ENCODE measurements around the gene TDG. TPM values are rescaled to one million over a fixed set of nuclear protein-coding genes. Genes with fewer than 3 reads are reported as not detected.
"Not testable (repeated sequence)": the region's sequence is repeated elsewhere in the genome, so short reads cannot be mapped to it uniquely, and the experiment has no call there.

TDG gene
- total and polyA plus RNA-seq, 2 experiments from 2014 or later, result 27.9 to 47.9 TPM

- Histone ChIP-seq H2AFZ (no peak overlapping the region), H3K79me2 (no peaks in the 10 kb centered on the region), H3K27me3 (no peaks in the 10 kb centered on the region), H3K36me3 (replicated peaks; ENCODE audit: insufficient read depth, low read depth) (no peaks in the 10 kb centered on the region), H3K9me2 (replicated peaks; ENCODE audit: insufficient read depth) (no peaks in the 10 kb centered on the region), H3K4me1 (ENCODE audit: insufficient read depth) (no peaks in the 10 kb centered on the region), H3K9me3 (ENCODE audit: low read depth) (no peaks in the 10 kb centered on the region), H3K4me2 (no peak overlapping the region), H4K20me1 (ENCODE audit: insufficient read depth, poor library complexity, severe bottlenecking) (no peaks in the 10 kb centered on the region), H3K4me3 (no peak overlapping the region), H3K27ac (no peak overlapping the region)
- DNase-seq (ENCODE audit: low spot score), result no peak
- no peak for TF ChIP-seq EZH2phosphoT487 (IDR thresholded peaks at IDR 0.05; ENCODE audit: low read depth, severe bottlenecking, unreplicated experiment)
- 70% methylated on average over 2 of the region's 2 CpGs for WGBS (ENCODE audit: low lambda C conversion rate, missing lambda C conversion rate)
Observed at GRCh38 chr12:104023710-104024109, 58.0 kb downstream of the TDG start.

- no peak overlapping the region for H3K27ac ChIP-seq
- H3K79me2 ChIP-seq, result no peaks in the 10 kb centered on the region
- H4K20me1 ChIP-seq (ENCODE audit: insufficient read depth, poor library complexity, severe bottlenecking), result no peaks in the 10 kb centered on the region
- no peak overlapping the region for H3K4me2 ChIP-seq
- no peaks in the 10 kb centered on the region for H3K4me1 ChIP-seq (ENCODE audit: insufficient read depth)
- no peak overlapping the region for H3K4me3 ChIP-seq
- DNase-seq (ENCODE audit: low spot score), result no peak
- H3K9me2 ChIP-seq (replicated peaks; ENCODE audit: insufficient read depth), result no peaks in the 10 kb centered on the region
- 95% methylated on average over 6 of the region's 6 CpGs for WGBS (ENCODE audit: low lambda C conversion rate, missing lambda C conversion rate)
- no peaks in the 10 kb centered on the region for H3K9me3 ChIP-seq (ENCODE audit: low read depth)
- H2AFZ ChIP-seq, result no peak overlapping the region
- no peaks in the 10 kb centered on the region for H3K27me3 ChIP-seq
- TF ChIP-seq EZH2phosphoT487 (IDR thresholded peaks at IDR 0.05; ENCODE audit: low read depth, severe bottlenecking, unreplicated experiment), result no peak
- TF ChIP-seq, protein P1, sequence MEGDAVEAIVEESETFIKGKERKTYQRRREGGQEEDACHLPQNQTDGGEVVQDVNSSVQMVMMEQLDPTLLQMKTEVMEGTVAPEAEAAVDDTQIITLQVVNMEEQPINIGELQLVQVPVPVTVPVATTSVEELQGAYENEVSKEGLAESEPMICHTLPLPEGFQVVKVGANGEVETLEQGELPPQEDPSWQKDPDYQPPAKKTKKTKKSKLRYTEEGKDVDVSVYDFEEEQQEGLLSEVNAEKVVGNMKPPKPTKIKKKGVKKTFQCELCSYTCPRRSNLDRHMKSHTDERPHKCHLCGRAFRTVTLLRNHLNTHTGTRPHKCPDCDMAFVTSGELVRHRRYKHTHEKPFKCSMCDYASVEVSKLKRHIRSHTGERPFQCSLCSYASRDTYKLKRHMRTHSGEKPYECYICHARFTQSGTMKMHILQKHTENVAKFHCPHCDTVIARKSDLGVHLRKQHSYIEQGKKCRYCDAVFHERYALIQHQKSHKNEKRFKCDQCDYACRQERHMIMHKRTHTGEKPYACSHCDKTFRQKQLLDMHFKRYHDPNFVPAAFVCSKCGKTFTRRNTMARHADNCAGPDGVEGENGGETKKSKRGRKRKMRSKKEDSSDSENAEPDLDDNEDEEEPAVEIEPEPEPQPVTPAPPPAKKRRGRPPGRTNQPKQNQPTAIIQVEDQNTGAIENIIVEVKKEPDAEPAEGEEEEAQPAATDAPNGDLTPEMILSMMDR (IDR thresholded peaks at IDR 0.05; ENCODE audit: poor library complexity), result no peak
- no peak for TF ChIP-seq EZH2 (IDR thresholded peaks at IDR 0.05; ENCODE audit: borderline replicate concordance)
- H3K36me3 ChIP-seq (replicated peaks; ENCODE audit: insufficient read depth, low read depth), result no peaks in the 10 kb centered on the region
Observed at GRCh38 chr12:104024348-104024747, 58.7 kb downstream of the TDG start.

DNA sequence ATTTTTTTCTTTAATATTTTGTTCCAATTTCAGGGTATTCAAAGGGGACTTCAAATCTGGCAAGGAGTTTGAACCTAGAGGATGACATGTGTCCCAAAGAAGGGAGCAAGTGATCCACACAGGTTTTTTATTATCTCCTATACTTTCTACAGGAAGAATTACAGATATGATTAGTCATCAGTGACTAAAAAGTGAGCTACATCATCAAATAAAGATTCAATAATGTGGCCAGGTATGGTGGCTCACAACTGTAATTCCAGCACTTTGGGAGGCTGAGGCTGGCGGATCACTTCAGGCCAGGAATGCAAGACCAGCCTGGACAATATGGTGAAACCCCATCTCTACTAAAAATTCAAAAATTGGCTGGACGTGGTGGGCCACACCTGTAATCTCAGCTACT lies 60.1 kb downstream of the TDG start:
- H3K9me2 ChIP-seq (replicated peaks; ENCODE audit: insufficient read depth), result no peaks in the 10 kb centered on the region
- H3K79me2 ChIP-seq, result no peaks in the 10 kb centered on the region
- no peaks in the 10 kb centered on the region for H4K20me1 ChIP-seq (ENCODE audit: insufficient read depth, poor library complexity, severe bottlenecking)
- H3K4me1 ChIP-seq (ENCODE audit: insufficient read depth), result no peaks in the 10 kb centered on the region
- no peak overlapping the region for H2AFZ ChIP-seq
- no peaks in the 10 kb centered on the region for H3K36me3 ChIP-seq (replicated peaks; ENCODE audit: insufficient read depth, low read depth)
- no peak overlapping the region for H3K4me3 ChIP-seq
- WGBS (ENCODE audit: low lambda C conversion rate, missing lambda C conversion rate), result 90% methylated on average over 2 of the region's 2 CpGs
- DNase-seq (ENCODE audit: low spot score), result no peak
- no peak for TF ChIP-seq EZH2phosphoT487 (IDR thresholded peaks at IDR 0.05; ENCODE audit: low read depth, severe bottlenecking, unreplicated experiment)
- no peak for TF ChIP-seq EZH2 (IDR thresholded peaks at IDR 0.05; ENCODE audit: borderline replicate concordance)
- TF ChIP-seq, protein P1 (IDR thresholded peaks at IDR 0.05; ENCODE audit: poor library complexity), result no peak
- H3K27me3 ChIP-seq, result no peaks in the 10 kb centered on the region
- no peak overlapping the region for H3K4me2 ChIP-seq
- no peak overlapping the region for H3K27ac ChIP-seq
- H3K9me3 ChIP-seq (ENCODE audit: low read depth), result no peaks in the 10 kb centered on the region

- Histone ChIP-seq H3K4me1 (ENCODE audit: insufficient read depth) (no peaks in the 10 kb centered on the region), H3K4me3 (no peak overlapping the region), H3K27me3 (no peaks in the 10 kb centered on the region), H2AFZ (no peak overlapping the region), H3K36me3 (replicated peaks; ENCODE audit: insufficient read depth, low read depth) (no peaks in the 10 kb centered on the region), H3K79me2 (no peaks in the 10 kb centered on the region), H3K27ac (no peak overlapping the region), H3K9me2 (replicated peaks; ENCODE audit: insufficient read depth) (no peaks in the 10 kb centered on the region), H3K9me3 (ENCODE audit: low read depth) (no peaks in the 10 kb centered on the region), H3K4me2 (no peak overlapping the region), H4K20me1 (ENCODE audit: insufficient read depth, poor library complexity, severe bottlenecking) (no peaks in the 10 kb centered on the region)
- DNase-seq (ENCODE audit: low spot score), result no peak
- WGBS (ENCODE audit: low lambda C conversion rate, missing lambda C conversion rate), result 60% methylated on average over 5 of the region's 5 CpGs
- TF ChIP-seq, protein P1 (IDR thresholded peaks at IDR 0.05; ENCODE audit: poor library complexity), result no peak
Observed at GRCh38 chr12:104026841-104027599, 61.3 kb downstream of the TDG start.

- 98% methylated on average over 11 of the region's 27 CpGs for WGBS (ENCODE audit: low lambda C conversion rate, missing lambda C conversion rate)
Observed at GRCh38 chr12:104030596-104030995, 64.9 kb downstream of the TDG start.

GRCh38 chr12:104036143-104036542 lies 70.5 kb downstream of the TDG start:
- not testable (repeated sequence) for H4K20me1 ChIP-seq (ENCODE audit: insufficient read depth, poor library complexity, severe bottlenecking); H3K79me2 ChIP-seq; H2AFZ ChIP-seq; H3K4me1 ChIP-seq (ENCODE audit: insufficient read depth); H3K27me3 ChIP-seq; DNase-seq (ENCODE audit: low spot score); H3K4me2 ChIP-seq; H3K4me3 ChIP-seq; H3K9me3 ChIP-seq (ENCODE audit: low read depth); H3K9me2 ChIP-seq (replicated peaks; ENCODE audit: insufficient read depth); H3K27ac ChIP-seq; H3K36me3 ChIP-seq (replicated peaks; ENCODE audit: insufficient read depth, low read depth)
- 91% methylated on average over 2 of the region's 2 CpGs for WGBS (ENCODE audit: low lambda C conversion rate, missing lambda C conversion rate)

More at GRCh38 chr12:104030596-104030995, 64.9 kb downstream of the TDG start:
- H3K4me2 ChIP-seq; H3K27me3 ChIP-seq; H3K4me1 ChIP-seq (ENCODE audit: insufficient read depth); H3K27ac ChIP-seq; H4K20me1 ChIP-seq (ENCODE audit: insufficient read depth, poor library complexity, severe bottlenecking); H3K9me3 ChIP-seq (ENCODE audit: low read depth); DNase-seq (ENCODE audit: low spot score); H3K9me2 ChIP-seq (replicated peaks; ENCODE audit: insufficient read depth); H3K36me3 ChIP-seq (replicated peaks; ENCODE audit: insufficient read depth, low read depth); H2AFZ ChIP-seq; H3K4me3 ChIP-seq; H3K79me2 ChIP-seq: not testable (repeated sequence)
